RPMI8226 (cell line): ENCODE results near the gene SH3GL1.

ENCODE experiments used
- DNase-seq: peaks from one replicate; pipeline ENCODE4 v3.0.0-alpha.2; 2015

The SH3GL1 gene

DNA sequence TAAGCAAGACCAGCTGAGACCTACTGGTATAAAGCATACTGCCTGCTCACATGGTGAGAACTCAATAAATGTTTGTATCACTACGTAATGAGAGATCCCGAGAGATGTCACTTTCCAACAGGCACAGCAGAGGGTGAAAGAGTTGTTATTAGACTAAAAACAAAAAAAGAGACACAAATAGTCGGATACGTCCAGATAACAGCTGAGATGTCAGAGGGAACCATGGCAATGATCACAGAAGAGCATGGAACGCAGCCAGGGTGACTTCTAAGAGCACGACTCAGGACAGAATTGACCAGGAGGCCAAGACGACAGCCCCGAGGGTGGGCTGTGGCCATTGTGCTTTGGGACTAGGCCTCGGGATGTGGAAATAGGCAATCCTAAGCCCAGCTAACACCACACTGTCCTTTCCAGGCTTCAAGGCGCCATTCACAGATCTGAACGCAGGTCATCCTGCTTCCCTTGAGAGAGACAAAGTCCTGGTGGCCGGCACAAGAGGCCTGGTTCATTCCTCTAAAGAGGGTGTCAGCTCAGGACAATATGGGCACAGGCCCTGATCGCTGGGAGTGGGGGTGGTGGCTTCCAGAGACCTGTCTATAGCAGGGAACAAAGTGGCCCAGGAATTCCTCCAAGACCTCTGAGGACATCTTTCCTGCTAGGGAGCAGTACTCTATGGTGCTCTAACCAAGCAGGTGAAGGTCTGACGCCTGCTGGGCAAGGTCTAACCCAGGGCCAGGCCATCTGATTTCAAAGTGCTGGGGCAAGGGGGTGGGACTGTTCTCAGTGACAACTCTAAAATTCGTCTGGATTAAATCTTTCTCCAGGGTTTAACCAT, 3.2 kb downstream of the SH3GL1 start:
- no peak for DNase-seq

- DNase-seq: no peak
Observed at GRCh38 chr19:4393947-4394590, 6.3 kb downstream of the SH3GL1 start.

DNA sequence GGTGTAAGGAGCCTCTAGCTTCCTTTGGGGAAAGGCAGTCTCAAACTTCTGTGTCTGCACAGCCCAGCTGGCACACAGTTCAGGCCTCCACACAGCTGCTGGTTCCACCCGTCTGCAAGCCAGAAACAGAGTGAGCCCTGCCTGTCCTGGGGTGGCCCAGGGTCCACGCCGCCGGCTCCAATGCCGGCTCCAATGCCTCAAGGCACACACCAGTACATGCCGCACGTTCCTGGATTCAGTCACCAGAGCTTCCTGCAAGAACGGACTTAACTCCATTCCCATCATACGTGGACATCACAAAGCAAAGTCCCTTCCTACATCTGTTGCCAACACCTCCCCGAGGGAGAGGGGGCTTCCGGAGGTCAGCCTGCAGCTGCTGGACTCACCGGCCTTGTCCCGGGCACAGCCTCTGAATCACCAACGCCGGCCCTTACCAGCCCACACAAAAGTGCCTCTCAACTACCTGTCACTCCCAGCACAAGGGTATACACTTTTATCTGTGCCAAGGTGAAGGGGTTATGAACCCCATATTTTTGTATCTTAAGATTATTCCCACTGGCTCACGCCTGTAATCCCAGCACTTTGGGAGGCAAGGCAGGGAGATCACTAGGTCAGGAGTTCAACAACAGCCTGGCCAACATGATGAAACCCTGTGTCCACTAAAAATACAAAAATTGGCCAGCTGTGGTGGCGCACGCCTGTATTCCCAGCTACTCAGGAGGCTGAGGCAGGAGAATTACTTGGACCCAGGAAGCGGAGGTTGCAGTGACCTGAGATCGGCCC, 8.5 kb downstream of the SH3GL1 start:
- DNase-seq: no peak

DNA sequence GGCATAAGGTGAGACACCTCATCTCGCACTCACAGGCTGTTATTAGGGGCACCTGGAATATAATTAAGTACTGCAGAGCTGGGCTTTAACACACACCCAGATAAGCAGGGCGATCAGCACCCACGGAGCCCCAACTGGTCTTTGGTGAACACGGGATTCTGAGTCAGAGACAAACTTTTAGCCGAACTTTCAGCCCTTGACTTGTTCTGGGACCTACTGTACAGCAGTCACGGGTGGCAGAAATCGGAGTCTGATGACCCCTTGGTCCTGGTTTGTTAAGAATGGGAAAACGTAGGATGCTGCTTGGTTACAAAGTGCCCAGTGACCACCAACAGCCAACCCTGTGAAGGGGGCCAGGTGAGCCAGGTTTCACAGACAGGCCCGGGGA, 9.0 kb downstream of the SH3GL1 start:
- DNase-seq: no peak

GRCh38 chr19:4390567-4391305, 9.6 kb downstream of the SH3GL1 start:
- no peak for DNase-seq

DNA sequence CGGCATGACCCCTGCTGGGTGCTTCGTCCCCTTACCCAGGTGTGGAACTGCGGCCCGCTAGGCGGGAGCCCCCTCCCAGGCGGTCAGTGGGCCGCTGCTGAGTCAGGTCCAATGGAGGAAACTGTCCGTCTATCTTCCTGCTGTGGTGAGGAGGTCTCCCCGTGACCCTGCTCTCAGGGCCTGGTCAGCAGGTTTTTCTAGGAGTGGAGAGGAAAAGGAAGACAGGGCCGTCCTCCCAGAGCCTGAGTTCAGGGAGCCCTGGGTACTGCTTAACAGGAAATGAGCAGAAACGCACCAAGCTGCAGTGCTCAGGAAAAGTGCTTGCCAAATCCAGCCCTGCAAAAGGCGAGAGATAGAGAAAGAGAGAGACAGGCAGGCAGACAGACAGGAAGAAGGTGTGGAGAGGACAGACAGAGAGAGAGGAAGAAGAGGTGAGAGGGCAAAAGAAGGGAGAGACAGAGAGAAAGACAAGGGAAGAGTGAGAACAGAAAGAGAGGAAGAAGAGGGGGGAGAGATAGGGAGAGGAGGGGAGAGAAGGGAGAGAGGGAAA, 10.3 kb downstream of the SH3GL1 start:
- no peak for DNase-seq

- no peak for DNase-seq
Observed at GRCh38 chr19:4389511-4390016, 10.8 kb downstream of the SH3GL1 start.

DNA sequence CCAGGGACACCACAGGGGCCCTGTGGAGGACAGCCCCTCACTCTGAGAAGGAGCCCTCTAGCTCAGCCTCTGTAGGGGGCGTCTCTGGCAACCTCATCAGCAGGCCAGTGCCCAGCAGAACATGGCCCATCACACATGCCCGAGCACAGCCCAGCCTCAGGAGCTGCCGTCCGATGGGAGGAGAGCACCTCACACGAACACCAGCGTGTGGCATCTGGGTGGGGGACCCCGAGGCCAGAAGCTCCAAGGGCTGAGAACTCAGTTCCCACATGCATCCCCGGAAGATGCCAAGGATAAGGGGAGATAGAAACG, 11.3 kb downstream of the SH3GL1 start:
- no peak for DNase-seq

- no peak for DNase-seq
Observed at GRCh38 chr19:4388337-4389063, 11.8 kb downstream of the SH3GL1 start.

GRCh38 chr19:4386041-4386782, 14.1 kb downstream of the SH3GL1 start:
- DNase-seq: no peak

DNA sequence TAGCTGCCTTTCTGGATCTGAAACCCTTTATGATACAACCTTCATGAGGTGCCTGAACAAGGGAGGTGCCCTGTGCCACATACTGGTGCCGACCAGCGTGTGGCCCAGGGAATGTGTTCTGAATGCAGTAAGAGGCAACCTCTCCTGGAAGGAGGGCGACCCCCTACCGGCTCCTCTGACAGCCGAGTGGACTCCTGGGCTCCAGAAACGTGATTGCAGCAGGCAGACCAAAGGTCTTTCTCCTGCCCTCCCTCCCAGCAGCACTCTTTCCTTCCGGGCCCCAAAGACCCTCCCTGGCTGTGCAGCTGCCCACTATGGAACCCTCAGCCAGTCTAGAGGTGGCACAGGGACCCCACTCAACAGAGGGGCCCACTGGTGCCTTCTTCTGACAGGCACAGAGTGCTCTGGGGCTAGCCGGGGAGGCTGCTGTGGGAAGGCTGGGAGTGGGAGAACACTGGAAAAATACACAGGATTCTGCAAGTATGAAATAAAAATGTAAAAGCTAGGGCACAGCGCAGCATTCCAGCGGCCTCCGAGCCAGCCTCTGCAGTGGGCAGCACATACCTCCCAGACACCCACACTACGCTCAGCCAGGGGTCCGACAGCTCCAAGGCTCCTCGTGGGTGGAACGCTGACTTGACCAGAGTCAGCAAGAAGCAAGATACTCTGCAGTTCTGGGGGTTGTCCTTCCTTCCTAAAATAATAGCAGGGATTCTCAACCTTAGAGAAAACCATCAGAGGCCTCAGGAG, 14.9 kb downstream of the SH3GL1 start:
- no peak for DNase-seq

GRCh38 chr19:4380254-4380727, 20.1 kb downstream of the SH3GL1 start:
- no peak for DNase-seq

GRCh38 chr19:4379383-4380253, 20.7 kb downstream of the SH3GL1 start:
- no peak for DNase-seq

GRCh38 chr19:4378886-4379285, 21.5 kb downstream of the SH3GL1 start:
- DNase-seq: no peak

GRCh38 chr19:4376991-4377781, 23.2 kb downstream of the SH3GL1 start:
- DNase-seq: no peak

- DNase-seq: no peak
Observed at GRCh38 chr19:4376671-4376990, 23.7 kb downstream of the SH3GL1 start.

GRCh38 chr19:4376028-4376670, 24.2 kb downstream of the SH3GL1 start:
- DNase-seq: no peak
